Esophagus muscularis mucosa (tissue), 4 donors: Measurements from ENCODE around the gene SLCO3A1. TPM values are rescaled to one million over a fixed set of nuclear protein-coding genes. Genes with fewer than 3 reads are reported as not detected.

Experiments
- DNase-seq: peaks from one replicate; pipeline ENCODE4 v3.0.0-alpha.2; 2017; ENCODE audit errors: extremely low spot score
- H3K27ac ChIP-seq, 4 donors: fragments of 200-600 bp; sonication (generic); replicated peaks in 1 of 4; 1 replicate in 3 of 4; 2 replicates in 1 of 4; pipeline ENCODE4 v1.5.1; 2016 to 2019; ENCODE audit warnings: mild to moderate bottlenecking in 1 of 4
- H3K27me3 ChIP-seq, 4 donors: fragments of 200-600 bp; sonication (generic); one replicate each; pipeline versions ENCODE4 v1.5.1 to v1.6.0; 2016 to 2019
- H3K36me3 ChIP-seq, 4 donors: fragments of 200-600 bp; sonication (generic); one replicate each; pipeline ENCODE4 v1.5.1; 2016 to 2019
- H3K4me1 ChIP-seq, 4 donors: fragments of 200-600 bp; sonication (generic); one replicate each; pipeline ENCODE4 v1.5.1; 2016 to 2019
- H3K4me3 ChIP-seq, 4 donors: fragments of 200-600 bp; sonication (generic); 1 replicate in 2 of 4; 2 replicates in 2 of 4; pipeline ENCODE4 v1.5.1; 2016 to 2019; ENCODE audit warnings: mild to moderate bottlenecking in 4 of 4, moderate library complexity in 1 of 4
- H3K9me3 ChIP-seq, 4 donors: fragments of 200-600 bp; sonication (generic); 1 replicate in 3 of 4; 2 replicates in 1 of 4; pipeline ENCODE4 v1.5.1; 2016 to 2019
- EP300 ChIP-seq: sonication (generic); formaldehyde crosslinking; IDR thresholded peaks from one replicate; pipeline ENCODE4 v1.6.1; 2017; ENCODE audit warnings: antibody characterized with exemption
- POLR2A ChIP-seq: fragments of 450-650 bp; IDR thresholded peaks from one replicate; pipeline ENCODE4 v1.6.1; 2017; ENCODE audit warnings: antibody characterized with exemption, moderate library complexity, mild to moderate bottlenecking, low read depth
- POLR2AphosphoS5 ChIP-seq, 2 donors: sonication (generic); formaldehyde crosslinking; IDR thresholded peaks; one replicate each; pipeline ENCODE4 v1.6.1; 2017; ENCODE audit warnings: antibody characterized with exemption in 2 of 2
- WGBS: methylation state at CpG from one replicate; pipeline ENCODE4 v1.1.5; 2018; 5-methylcytosine and 5-hydroxymethylcytosine counted together
- intact Hi-C: fragments of 100-400 bp; cut with DNase I; formaldehyde crosslinking; loops from one replicate; pipeline ENCODE4 v1.15.1; 2023
- total RNA-seq, 4 donors: library from RNA; depleted of rRNA; stranded (reverse); fragments of >200 nt; gene quantifications; one replicate each; pipeline versions ENCODE4 v1.1.0 to v1.2.1, GENCODE V29; 2016
- TF ChIP-seq, protein P1 (sequence below), 3 experiments: fragments of 200-600 bp in 2 of 3; fragments of 450-650 bp in 1 of 3; sonication (generic) in 2 of 3; IDR thresholded peaks; one replicate each; pipeline ENCODE4 v1.5.1; 2017 to 2019; ENCODE audit warnings: antibody characterized with exemption in 3 of 3, mild to moderate bottlenecking in 2 of 3, moderate library complexity in 1 of 3

The SLCO3A1 gene
- total RNA-seq, 4 donors from 2014 or later: 5.6 to 17.5 (median 12.3) TPM

DNA sequence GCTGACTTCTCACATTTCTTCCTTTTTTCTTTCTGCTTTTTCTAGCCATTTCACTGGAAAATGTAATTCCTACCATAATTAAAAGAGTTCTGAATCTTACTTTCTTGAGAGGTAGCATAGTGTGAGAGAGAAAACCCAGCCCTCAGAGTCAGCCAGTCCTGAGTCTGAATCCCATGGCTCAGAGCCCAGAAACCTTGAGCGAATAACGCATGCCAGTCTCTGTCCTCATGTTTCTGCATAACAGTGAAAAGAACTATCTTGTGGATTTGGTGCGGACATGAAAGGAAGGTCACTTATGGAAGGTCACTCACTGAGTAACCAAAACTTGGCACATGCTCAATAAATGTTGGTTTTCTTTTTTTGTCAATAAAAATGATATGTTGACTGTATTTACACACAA lies 29.3 kb upstream of the SLCO3A1 start:
- Histone ChIP-seq H3K4me1 (peaks cover 0 to 7% (median 5%) of the 10 kb centered on the region in 4 donors), H3K27ac (no peak overlapping the region), H3K4me3 (no peak overlapping the region), H3K36me3 (no peaks in the 10 kb centered on the region), H3K27me3 (no peaks in the 10 kb centered on the region), H3K9me3 (no peaks in the 10 kb centered on the region)
- no peak for DNase-seq
- TF ChIP-seq EP300 (no peak), POLR2AphosphoS5 (IDR thresholded peaks at IDR 0.05) (no peak), POLR2A (no peak)
- TF ChIP-seq, protein P1, sequence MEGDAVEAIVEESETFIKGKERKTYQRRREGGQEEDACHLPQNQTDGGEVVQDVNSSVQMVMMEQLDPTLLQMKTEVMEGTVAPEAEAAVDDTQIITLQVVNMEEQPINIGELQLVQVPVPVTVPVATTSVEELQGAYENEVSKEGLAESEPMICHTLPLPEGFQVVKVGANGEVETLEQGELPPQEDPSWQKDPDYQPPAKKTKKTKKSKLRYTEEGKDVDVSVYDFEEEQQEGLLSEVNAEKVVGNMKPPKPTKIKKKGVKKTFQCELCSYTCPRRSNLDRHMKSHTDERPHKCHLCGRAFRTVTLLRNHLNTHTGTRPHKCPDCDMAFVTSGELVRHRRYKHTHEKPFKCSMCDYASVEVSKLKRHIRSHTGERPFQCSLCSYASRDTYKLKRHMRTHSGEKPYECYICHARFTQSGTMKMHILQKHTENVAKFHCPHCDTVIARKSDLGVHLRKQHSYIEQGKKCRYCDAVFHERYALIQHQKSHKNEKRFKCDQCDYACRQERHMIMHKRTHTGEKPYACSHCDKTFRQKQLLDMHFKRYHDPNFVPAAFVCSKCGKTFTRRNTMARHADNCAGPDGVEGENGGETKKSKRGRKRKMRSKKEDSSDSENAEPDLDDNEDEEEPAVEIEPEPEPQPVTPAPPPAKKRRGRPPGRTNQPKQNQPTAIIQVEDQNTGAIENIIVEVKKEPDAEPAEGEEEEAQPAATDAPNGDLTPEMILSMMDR (IDR thresholded peaks at IDR 0.05): no peak
- WGBS: 32% methylated on average over 3 of the region's 3 CpGs
- intact Hi-C loops: no loop called here

GRCh38 chr15:91826443-91826842 lies 27.1 kb upstream of the SLCO3A1 start:
- Histone ChIP-seq H3K4me3 (no peak overlapping the region), H3K9me3 (no peaks in the 10 kb centered on the region), H3K27ac (no peak overlapping the region), H3K27me3 (no peaks in the 10 kb centered on the region), H3K36me3 (no peaks in the 10 kb centered on the region), H3K4me1 (peaks cover 0 to 7% (median 5%) of the 10 kb centered on the region in 4 donors)
- TF ChIP-seq POLR2AphosphoS5 (IDR thresholded peaks at IDR 0.05): no peak
- no peak for TF ChIP-seq POLR2A
- no peak for TF ChIP-seq EP300
- TF ChIP-seq, protein P1 (IDR thresholded peaks at IDR 0.05): no peak
- intact Hi-C loops: no loop called here
- DNase-seq: peak; percentile 42
- 61% methylated on average over 5 of the region's 5 CpGs for WGBS

GRCh38 chr15:91833056-91833455 lies 20.5 kb upstream of the SLCO3A1 start:
- Histone ChIP-seq H3K27ac (no peak overlapping the region), H3K27me3 (peaks cover 0 to 7% (median 0%) of the 10 kb centered on the region in 4 donors), H3K4me3 (no peak overlapping the region), H3K4me1 (no peaks in the 10 kb centered on the region), H3K36me3 (no peaks in the 10 kb centered on the region), H3K9me3 (no peaks in the 10 kb centered on the region)
- TF ChIP-seq POLR2A (no peak), EP300 (no peak), POLR2AphosphoS5 (IDR thresholded peaks at IDR 0.05) (no peak)
- TF ChIP-seq, protein P1 (IDR thresholded peaks at IDR 0.05): no peak
- DNase-seq: no peak
- intact Hi-C loops: no loop called here
- WGBS: 91% methylated on average over 2 of the region's 2 CpGs

DNA sequence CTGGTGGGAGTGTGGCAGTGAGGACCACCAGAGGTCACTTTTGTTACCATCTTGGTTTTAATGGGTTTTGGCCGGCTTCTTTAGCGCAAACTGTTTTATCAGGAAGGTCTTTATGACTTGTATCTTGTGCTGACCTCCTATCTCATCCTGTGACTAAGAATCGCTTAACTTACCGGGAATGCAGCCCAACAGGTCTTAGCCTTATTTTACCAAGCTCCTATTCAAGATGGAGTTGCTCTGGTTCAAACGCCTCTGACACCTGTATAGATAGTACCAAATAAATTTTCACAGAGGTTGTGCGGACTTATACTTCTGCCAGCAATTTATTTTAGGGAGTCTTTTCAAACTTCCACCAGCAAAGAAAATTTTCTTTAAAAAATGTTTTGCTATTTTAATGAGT lies 13.6 kb upstream of the SLCO3A1 start:
- TF ChIP-seq POLR2AphosphoS5 (IDR thresholded peaks at IDR 0.05): no peak
- TF ChIP-seq, protein P1 (IDR thresholded peaks at IDR 0.05): no peak
- TF ChIP-seq EP300: no peak
- TF ChIP-seq POLR2A: no peak
- H3K4me3 ChIP-seq: no peak overlapping the region
- no peak overlapping the region for H3K27ac ChIP-seq
- H3K36me3 ChIP-seq: no peaks in the 10 kb centered on the region
- H3K27me3 ChIP-seq: peaks cover 0 to 7% (median 0%) of the 10 kb centered on the region in 4 donors
- DNase-seq: peak; percentile 14
- peaks cover 0 to 3% (median 0%) of the 10 kb centered on the region in 4 donors for H3K9me3 ChIP-seq
- no peaks in the 10 kb centered on the region for H3K4me1 ChIP-seq
- 83% methylated on average over 6 of the region's 6 CpGs for WGBS
- intact Hi-C loops: no loop called here

- TF ChIP-seq, protein P1 (IDR thresholded peaks at IDR 0.05): no peak
- TF ChIP-seq POLR2AphosphoS5 (IDR thresholded peaks at IDR 0.05) (no peak), POLR2A (no peak), EP300 (no peak)
- H3K4me1 ChIP-seq: no peaks in the 10 kb centered on the region
- 85% methylated on average over 3 of the region's 3 CpGs for WGBS
- no peak overlapping the region for H3K4me3 ChIP-seq
- intact Hi-C loops: no loop called here
- no peaks in the 10 kb centered on the region for H3K27me3 ChIP-seq
- DNase-seq: peak; percentile 3
- peaks cover 0 to 3% (median 0%) of the 10 kb centered on the region in 4 donors for H3K9me3 ChIP-seq
- no peak overlapping the region for H3K27ac ChIP-seq
- no peaks in the 10 kb centered on the region for H3K36me3 ChIP-seq
These were observed 11.6 kb upstream of the SLCO3A1 start for GRCh38 chr15:91841861-91842260.
